HEK293 (cell line): Measurements from ENCODE around the gene COL4A1.

Experiments
- CTCF ChIA-PET: fragments of 350-600 bp; formaldehyde crosslinking; extraction: SDS; loops from one replicate; lab custom pipeline; 2021; ENCODE audit warnings: antibody characterized with exemption; lab: Yijun Ruan, JAX
- POLR2A ChIA-PET: fragments of 300-600 bp; formaldehyde crosslinking; extraction: SDS; loops from one replicate; lab custom pipeline; 2020; ENCODE audit warnings: antibody characterized with exemption, inconsistent platforms; lab: Yijun Ruan, JAX
- H3K27ac ChIP-seq: fragments of 200-500 bp; sonication (Bioruptor generic); 2 replicates; pipeline ENCODE4 v1.5.1; 2014; ENCODE audit warnings: low read depth, low read length, control low read depth, inconsistent platforms; ENCODE audit errors: extremely low read depth
- H3K36me3 ChIP-seq, 2 experiments: fragments of 200-500 bp in 1 of 2; sonication (Bioruptor generic) in 1 of 2; 1 replicate in 1 of 2; 2 replicates in 1 of 2; pipeline ENCODE4 v1.5.1; 2014 to 2017; ENCODE audit warnings: inconsistent platforms in 2 of 2, low read length in 2 of 2; ENCODE audit not compliant: control insufficient read depth in 2 of 2, insufficient read depth in 1 of 2
- H3K4me1 ChIP-seq: fragments of 200-500 bp; sonication (Bioruptor generic); 2 replicates; pipeline ENCODE4 v1.5.1; 2014; ENCODE audit warnings: mild to moderate bottlenecking, low read length, inconsistent platforms; ENCODE audit not compliant: control insufficient read depth, insufficient read depth
- H3K4me3 ChIP-seq: 2 replicates; pipeline ENCODE4 v1.5.1; 2011; ENCODE audit warnings: low read depth, mild to moderate bottlenecking, control low read depth, low read length, moderate library complexity
- H3K9me3 ChIP-seq: fragments of 200-500 bp; sonication (Bioruptor generic); 2 replicates; pipeline ENCODE4 v1.5.1; 2014; ENCODE audit warnings: low read depth, low read length, inconsistent platforms; ENCODE audit not compliant: control insufficient read depth, insufficient read depth
- GLI2 ChIP-seq: fragments of 450-650 bp; formaldehyde crosslinking; IDR thresholded peaks from 2 replicates; pipeline ENCODE4; 2017; ENCODE audit warnings: missing biosample characterization, missing genetic modification characterization, low read depth, borderline replicate concordance
- ZNF2 ChIP-seq: fragments of 450-650 bp; formaldehyde crosslinking; IDR thresholded peaks from 2 replicates; pipeline ENCODE4 v1.5.1; 2016; ENCODE audit warnings: missing biosample characterization, missing genetic modification characterization
- ZNF248 ChIP-seq: fragments of 450-650 bp; formaldehyde crosslinking; IDR thresholded peaks from 2 replicates; pipeline ENCODE4 v1.5.1; 2017; ENCODE audit warnings: missing biosample characterization, missing genetic modification characterization
- ZNF324 ChIP-seq: fragments of 450-650 bp; formaldehyde crosslinking; IDR thresholded peaks from 2 replicates; pipeline ENCODE4 v1.5.1; 2016; ENCODE audit warnings: missing biosample characterization, missing genetic modification characterization
- ZNF48 ChIP-seq: fragments of 450-650 bp; formaldehyde crosslinking; IDR thresholded peaks from 2 replicates; pipeline ENCODE4 v1.5.1; 2016; ENCODE audit warnings: missing biosample characterization, missing genetic modification characterization
- ZNF585B ChIP-seq: fragments of 450-650 bp; formaldehyde crosslinking; IDR thresholded peaks from 2 replicates; pipeline ENCODE4 v1.5.1; 2016; ENCODE audit warnings: missing biosample characterization, missing genetic modification characterization
- ZNF791 ChIP-seq: fragments of 450-650 bp; formaldehyde crosslinking; IDR thresholded peaks from 2 replicates; pipeline ENCODE4 v1.5.1; 2016; ENCODE audit warnings: missing biosample characterization, missing genetic modification characterization
- TF ChIP-seq, protein P1 (sequence below): fragments of 450-650 bp; formaldehyde crosslinking; IDR thresholded peaks from 2 replicates; pipeline ENCODE4 v1.5.0; 2017; ENCODE audit warnings: missing biosample characterization, missing genetic modification characterization, borderline replicate concordance
- TF ChIP-seq, protein P2 (sequence below): fragments of 450-650 bp; formaldehyde crosslinking; IDR thresholded peaks from 2 replicates; pipeline ENCODE4 v1.5.1; 2016; ENCODE audit warnings: missing biosample characterization, missing genetic modification characterization
- TF ChIP-seq, protein P3 (sequence below): fragments of 450-650 bp; formaldehyde crosslinking; IDR thresholded peaks from 2 replicates; pipeline ENCODE4 v1.5.1; 2017; ENCODE audit warnings: missing biosample characterization, missing genetic modification characterization
- TF ChIP-seq, protein P4 (sequence below): fragments of 450-650 bp; formaldehyde crosslinking; IDR thresholded peaks from 2 replicates; pipeline ENCODE4 v1.5.1; 2016; ENCODE audit warnings: missing biosample characterization, missing genetic modification characterization
- TF ChIP-seq, protein P5 (sequence below): fragments of 450-650 bp; formaldehyde crosslinking; IDR thresholded peaks from 2 replicates; pipeline ENCODE4 v1.5.1; 2016; ENCODE audit warnings: missing biosample characterization, missing genetic modification characterization

COL4A1 gene

DNA sequence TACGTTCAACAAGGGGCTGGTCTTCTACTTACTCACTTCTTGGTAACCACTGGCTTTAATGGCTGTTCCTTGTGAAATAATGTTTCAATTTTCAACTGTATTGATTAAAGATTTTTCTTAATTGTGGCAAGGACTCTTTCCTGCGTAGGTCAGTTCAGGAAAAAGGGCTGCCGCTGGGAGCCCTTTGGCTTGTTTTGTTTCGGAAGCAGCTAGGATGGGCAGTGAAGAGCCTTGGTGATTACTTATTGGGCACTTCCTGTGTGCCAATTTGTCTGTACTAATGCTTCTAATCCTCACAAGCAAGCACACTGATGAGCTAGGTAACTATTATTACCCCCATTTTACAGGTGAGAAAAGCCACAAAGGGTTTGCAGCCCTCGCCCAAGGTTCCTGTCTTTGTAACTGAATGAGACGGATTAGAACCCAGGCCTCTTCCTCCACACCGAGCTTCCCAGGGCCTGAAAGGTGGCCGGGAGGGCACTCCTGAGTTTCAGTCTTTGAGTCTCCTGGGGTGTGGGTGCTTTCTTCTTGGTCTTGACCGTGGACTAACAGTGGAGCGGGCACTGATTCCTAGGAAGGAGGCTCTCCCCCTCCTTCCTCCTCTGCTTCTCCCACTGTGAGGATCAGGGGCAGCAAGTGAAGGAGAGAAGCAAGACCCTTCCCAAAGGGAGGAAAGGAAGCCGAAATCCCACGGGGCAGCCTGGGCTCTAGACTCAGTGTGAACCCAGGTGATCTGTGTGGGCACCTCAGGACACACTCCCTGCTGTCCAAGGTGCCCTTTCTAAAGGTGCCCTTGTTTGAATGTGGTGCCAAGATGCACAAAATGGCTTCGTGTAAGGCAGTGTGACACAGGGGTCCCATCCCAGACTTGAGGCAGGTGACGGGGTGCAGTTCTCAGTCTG lies 3.8 kb upstream of the COL4A1 start:
- H3K9me3 ChIP-seq = no peaks in the 10 kb centered on the region
- no peaks in the 10 kb centered on the region; the same call in 1 of the 2 replicates for H3K4me1 ChIP-seq
- no peak overlapping the region for H3K27ac ChIP-seq
- TF ChIP-seq, protein P1, sequence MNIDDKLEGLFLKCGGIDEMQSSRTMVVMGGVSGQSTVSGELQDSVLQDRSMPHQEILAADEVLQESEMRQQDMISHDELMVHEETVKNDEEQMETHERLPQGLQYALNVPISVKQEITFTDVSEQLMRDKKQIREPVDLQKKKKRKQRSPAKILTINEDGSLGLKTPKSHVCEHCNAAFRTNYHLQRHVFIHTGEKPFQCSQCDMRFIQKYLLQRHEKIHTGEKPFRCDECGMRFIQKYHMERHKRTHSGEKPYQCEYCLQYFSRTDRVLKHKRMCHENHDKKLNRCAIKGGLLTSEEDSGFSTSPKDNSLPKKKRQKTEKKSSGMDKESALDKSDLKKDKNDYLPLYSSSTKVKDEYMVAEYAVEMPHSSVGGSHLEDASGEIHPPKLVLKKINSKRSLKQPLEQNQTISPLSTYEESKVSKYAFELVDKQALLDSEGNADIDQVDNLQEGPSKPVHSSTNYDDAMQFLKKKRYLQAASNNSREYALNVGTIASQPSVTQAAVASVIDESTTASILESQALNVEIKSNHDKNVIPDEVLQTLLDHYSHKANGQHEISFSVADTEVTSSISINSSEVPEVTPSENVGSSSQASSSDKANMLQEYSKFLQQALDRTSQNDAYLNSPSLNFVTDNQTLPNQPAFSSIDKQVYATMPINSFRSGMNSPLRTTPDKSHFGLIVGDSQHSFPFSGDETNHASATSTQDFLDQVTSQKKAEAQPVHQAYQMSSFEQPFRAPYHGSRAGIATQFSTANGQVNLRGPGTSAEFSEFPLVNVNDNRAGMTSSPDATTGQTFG = no peak
- TF ChIP-seq, protein P2, sequence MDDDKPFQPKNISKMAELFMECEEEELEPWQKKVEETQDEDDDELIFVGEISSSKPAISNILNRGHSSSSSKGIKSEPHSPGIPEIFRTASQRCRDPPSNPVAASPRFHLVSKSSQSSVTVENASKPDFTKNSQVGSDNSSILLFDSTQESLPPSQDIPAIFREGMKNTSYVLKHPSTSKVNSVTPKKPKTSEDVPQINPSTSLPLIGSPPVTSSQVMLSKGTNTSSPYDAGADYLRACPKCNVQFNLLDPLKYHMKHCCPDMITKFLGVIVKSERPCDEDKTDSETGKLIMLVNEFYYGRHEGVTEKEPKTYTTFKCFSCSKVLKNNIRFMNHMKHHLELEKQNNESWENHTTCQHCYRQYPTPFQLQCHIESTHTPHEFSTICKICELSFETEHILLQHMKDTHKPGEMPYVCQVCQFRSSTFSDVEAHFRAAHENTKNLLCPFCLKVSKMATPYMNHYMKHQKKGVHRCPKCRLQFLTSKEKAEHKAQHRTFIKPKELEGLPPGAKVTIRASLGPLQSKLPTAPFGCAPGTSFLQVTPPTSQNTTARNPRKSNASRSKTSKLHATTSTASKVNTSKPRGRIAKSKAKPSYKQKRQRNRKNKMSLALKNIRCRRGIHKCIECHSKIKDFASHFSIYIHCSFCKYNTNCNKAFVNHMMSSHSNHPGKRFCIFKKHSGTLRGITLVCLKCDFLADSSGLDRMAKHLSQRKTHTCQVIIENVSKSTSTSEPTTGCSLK (tag by site-specific recombination) = no peak
- TF ChIP-seq, protein P3, sequence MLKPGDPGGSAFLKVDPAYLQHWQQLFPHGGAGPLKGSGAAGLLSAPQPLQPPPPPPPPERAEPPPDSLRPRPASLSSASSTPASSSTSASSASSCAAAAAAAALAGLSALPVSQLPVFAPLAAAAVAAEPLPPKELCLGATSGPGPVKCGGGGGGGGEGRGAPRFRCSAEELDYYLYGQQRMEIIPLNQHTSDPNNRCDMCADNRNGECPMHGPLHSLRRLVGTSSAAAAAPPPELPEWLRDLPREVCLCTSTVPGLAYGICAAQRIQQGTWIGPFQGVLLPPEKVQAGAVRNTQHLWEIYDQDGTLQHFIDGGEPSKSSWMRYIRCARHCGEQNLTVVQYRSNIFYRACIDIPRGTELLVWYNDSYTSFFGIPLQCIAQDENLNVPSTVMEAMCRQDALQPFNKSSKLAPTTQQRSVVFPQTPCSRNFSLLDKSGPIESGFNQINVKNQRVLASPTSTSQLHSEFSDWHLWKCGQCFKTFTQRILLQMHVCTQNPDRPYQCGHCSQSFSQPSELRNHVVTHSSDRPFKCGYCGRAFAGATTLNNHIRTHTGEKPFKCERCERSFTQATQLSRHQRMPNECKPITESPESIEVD (tag by site-specific recombination) = no peak
- TF ChIP-seq ZNF324 (tag by site-specific recombination) = no peak
- TF ChIP-seq ZNF48 (tag by site-specific recombination) = no peak
- no peak for TF ChIP-seq GLI2 (tag by site-specific recombination)
- TF ChIP-seq, protein P4, sequence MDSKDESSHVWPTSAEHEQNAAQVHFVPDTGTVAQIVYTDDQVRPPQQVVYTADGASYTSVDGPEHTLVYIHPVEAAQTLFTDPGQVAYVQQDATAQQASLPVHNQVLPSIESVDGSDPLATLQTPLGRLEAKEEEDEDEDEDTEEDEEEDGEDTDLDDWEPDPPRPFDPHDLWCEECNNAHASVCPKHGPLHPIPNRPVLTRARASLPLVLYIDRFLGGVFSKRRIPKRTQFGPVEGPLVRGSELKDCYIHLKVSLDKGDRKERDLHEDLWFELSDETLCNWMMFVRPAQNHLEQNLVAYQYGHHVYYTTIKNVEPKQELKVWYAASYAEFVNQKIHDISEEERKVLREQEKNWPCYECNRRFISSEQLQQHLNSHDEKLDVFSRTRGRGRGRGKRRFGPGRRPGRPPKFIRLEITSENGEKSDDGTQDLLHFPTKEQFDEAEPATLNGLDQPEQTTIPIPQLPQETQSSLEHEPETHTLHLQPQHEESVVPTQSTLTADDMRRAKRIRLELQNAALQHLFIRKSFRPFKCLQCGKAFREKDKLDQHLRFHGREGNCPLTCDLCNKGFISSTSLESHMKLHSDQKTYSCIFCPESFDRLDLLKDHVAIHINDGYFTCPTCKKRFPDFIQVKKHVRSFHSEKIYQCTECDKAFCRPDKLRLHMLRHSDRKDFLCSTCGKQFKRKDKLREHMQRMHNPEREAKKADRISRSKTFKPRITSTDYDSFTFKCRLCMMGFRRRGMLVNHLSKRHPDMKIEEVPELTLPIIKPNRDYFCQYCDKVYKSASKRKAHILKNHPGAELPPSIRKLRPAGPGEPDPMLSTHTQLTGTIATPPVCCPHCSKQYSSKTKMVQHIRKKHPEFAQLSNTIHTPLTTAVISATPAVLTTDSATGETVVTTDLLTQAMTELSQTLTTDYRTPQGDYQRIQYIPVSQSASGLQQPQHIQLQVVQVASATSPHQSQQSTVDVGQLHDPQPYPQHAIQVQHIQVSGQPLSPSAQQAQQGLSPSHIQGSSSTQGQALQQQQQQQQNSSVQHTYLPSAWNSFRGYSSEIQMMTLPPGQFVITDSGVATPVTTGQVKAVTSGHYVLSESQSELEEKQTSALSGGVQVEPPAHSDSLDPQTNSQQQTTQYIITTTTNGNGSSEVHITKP (tag by site-specific recombination) = no peak
- TF ChIP-seq ZNF791 = no peak
- no peak for TF ChIP-seq ZNF2
- no peak for TF ChIP-seq ZNF248
- TF ChIP-seq, protein P5, sequence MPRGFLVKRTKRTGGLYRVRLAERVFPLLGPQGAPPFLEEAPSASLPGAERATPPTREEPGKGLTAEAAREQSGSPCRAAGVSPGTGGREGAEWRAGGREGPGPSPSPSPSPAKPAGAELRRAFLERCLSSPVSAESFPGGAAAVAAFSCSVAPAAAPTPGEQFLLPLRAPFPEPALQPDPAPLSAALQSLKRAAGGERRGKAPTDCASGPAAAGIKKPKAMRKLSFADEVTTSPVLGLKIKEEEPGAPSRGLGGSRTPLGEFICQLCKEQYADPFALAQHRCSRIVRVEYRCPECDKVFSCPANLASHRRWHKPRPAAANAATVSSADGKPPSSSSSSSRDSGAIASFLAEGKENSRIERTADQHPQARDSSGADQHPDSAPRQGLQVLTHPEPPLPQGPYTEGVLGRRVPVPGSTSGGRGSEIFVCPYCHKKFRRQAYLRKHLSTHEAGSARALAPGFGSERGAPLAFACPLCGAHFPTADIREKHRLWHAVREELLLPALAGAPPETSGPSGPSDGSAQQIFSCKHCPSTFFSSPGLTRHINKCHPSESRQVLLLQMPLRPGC = no peak
- no peak for TF ChIP-seq ZNF585B (tag by site-specific recombination)
- peaks cover 0 to 9% of the 10 kb centered on the region in 2 experiments; a peak in 2 of 3 replicates for H3K36me3 ChIP-seq
- ChIA-PET CTCF (interaction anchor here (0.6 to 0.7 kb wide), 2 partner anchors 20 to 130 kb away, joined by 3 read pairs; no protein-coding TSS in a partner anchor), POLR2A (interaction anchor here (1.6 kb wide), 1 partner anchor 9 kb away, joined by 3 read pairs; no protein-coding TSS in a partner anchor)
- H3K4me3 ChIP-seq = no peak overlapping the region
